Tibial nerve (tissue), 4 donors: Measurements from ENCODE around the gene GOPC.

Source experiments
- EP300 ChIP-seq, 2 donors: sonication (generic); formaldehyde crosslinking; IDR thresholded peaks; one replicate each; pipeline ENCODE4 v1.6.1; 2017; ENCODE audit warnings: antibody characterized with exemption in 2 of 2, mild to moderate bottlenecking in 1 of 2
- POLR2A ChIP-seq, 2 donors: fragments of 450-650 bp; IDR thresholded peaks; one replicate each; pipeline ENCODE4 v1.6.1; 2017; ENCODE audit warnings: antibody characterized with exemption in 2 of 2, mild to moderate bottlenecking in 2 of 2, moderate library complexity in 2 of 2
- TF ChIP-seq, protein P1 (sequence below), 5 experiments: fragments of 200-600 bp in 3 of 5; fragments of 450-650 bp in 2 of 5; sonication (generic) in 3 of 5; IDR thresholded peaks; one replicate each; pipeline ENCODE4 v1.5.1; 2016 to 2019; ENCODE audit warnings: antibody characterized with exemption in 5 of 5, mild to moderate bottlenecking in 3 of 5, moderate library complexity in 2 of 5

DNA sequence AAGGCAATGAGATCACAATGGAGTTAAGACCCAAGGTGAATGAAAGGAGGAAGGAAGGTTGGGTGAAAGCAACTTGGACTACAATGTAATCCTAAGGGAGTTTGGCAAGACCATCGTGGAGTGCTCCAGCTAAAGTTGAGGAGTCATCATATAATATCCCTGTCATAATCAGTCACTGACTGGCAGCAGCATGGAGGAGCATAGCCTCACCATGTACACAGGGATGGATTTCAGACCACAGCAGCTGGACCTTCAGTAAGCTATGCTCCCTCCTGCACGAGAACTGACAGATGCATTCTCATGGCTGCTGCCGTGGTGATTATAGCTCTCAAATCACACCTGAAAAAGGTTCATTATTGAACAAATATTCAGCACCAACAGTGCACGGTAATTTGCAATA, 43.0 kb downstream of the GOPC start:
- TF ChIP-seq, protein P1, sequence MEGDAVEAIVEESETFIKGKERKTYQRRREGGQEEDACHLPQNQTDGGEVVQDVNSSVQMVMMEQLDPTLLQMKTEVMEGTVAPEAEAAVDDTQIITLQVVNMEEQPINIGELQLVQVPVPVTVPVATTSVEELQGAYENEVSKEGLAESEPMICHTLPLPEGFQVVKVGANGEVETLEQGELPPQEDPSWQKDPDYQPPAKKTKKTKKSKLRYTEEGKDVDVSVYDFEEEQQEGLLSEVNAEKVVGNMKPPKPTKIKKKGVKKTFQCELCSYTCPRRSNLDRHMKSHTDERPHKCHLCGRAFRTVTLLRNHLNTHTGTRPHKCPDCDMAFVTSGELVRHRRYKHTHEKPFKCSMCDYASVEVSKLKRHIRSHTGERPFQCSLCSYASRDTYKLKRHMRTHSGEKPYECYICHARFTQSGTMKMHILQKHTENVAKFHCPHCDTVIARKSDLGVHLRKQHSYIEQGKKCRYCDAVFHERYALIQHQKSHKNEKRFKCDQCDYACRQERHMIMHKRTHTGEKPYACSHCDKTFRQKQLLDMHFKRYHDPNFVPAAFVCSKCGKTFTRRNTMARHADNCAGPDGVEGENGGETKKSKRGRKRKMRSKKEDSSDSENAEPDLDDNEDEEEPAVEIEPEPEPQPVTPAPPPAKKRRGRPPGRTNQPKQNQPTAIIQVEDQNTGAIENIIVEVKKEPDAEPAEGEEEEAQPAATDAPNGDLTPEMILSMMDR (IDR thresholded peaks at IDR 0.05) = no peak
- TF ChIP-seq EP300 (IDR thresholded peaks at IDR 0.05) = no peak
- TF ChIP-seq POLR2A (IDR thresholded peaks at IDR 0.05) = no peak
